T-helper 1 cell (primary cell): Measurements from ENCODE around the gene NANOS3.

Experiments used
- DNase-seq, 5 donors: peaks; one replicate each; pipeline ENCODE4 v3.0.0-alpha.2; 2012 to 2020
- total RNA-seq, 4 donors: gene quantifications; one replicate each; lab custom pipeline; 2026; lab: John Stamatoyannopoulos, UW

Gene NANOS3
- 1.3 to 5.9 (median 3.0) reads per million in 4 donors for total RNA-seq

- no peak for DNase-seq
These were observed at the start of gene NANOS3 for GRCh38 chr19:13876834-13877233. Gene NANOS3 (plus strand): TSS chr19:13877134. CDS start chr19:13877249, 115 bp downstream.

GRCh38 chr19:13827656-13828055 lies 49.3 kb upstream of the NANOS3 start:
- no peak for DNase-seq

GRCh38 chr19:13830114-13830740 lies 46.7 kb upstream of the NANOS3 start:
- DNase-seq = no peak

GRCh38 chr19:13830741-13831536 lies 46.0 kb upstream of the NANOS3 start:
- no peak for DNase-seq

- no peak for DNase-seq
These were observed 45.1 kb upstream of the NANOS3 start for GRCh38 chr19:13831537-13832467.

GRCh38 chr19:13833330-13834243 lies 43.3 kb upstream of the NANOS3 start:
- DNase-seq = peak; percentile 85 to 92 (median 91)

GRCh38 chr19:13834244-13835069 lies 42.5 kb upstream of the NANOS3 start:
- DNase-seq = no peak

GRCh38 chr19:13835791-13836723 lies 40.9 kb upstream of the NANOS3 start:
- DNase-seq = peak in 1 of 5 donors; percentile 44

- DNase-seq = no peak
These were observed 38.4 kb upstream of the NANOS3 start for GRCh38 chr19:13838435-13839129.

- peak; percentile 73 to 88 (median 77) for DNase-seq
These were observed 37.6 kb upstream of the NANOS3 start for GRCh38 chr19:13839130-13839937.

GRCh38 chr19:13839938-13840304 lies 37.0 kb upstream of the NANOS3 start:
- no peak for DNase-seq

GRCh38 chr19:13840305-13841085 lies 36.4 kb upstream of the NANOS3 start:
- peak in 2 of 5 donors; percentile 50 to 51 for DNase-seq

GRCh38 chr19:13841086-13841961 lies 35.6 kb upstream of the NANOS3 start:
- DNase-seq = peak in 1 of 5 donors; percentile 45

GRCh38 chr19:13841962-13842290 lies 35.0 kb upstream of the NANOS3 start:
- DNase-seq = no peak

- DNase-seq = peak; percentile 68 to 79 (median 71)
These were observed 34.4 kb upstream of the NANOS3 start for GRCh38 chr19:13842291-13843103.
